CD4-positive, alpha-beta T cell treated with Interleukin-15 for 1 hour (primary cell): Measurements from ENCODE around the gene DTL.

ENCODE experiments used
- DNase-seq: peaks from one replicate; pipeline ENCODE4 v3.0.0-alpha.2; 2020

DTL gene

GRCh38 chr1:212035835-212036605, 472 bp downstream of the DTL start:
- DNase-seq: no peak

GRCh38 chr1:212037900-212038299, 2.4 kb downstream of the DTL start:
- DNase-seq: no peak

- DNase-seq: no peak
Observed at GRCh38 chr1:212039622-212040021, 4.1 kb downstream of the DTL start.

GRCh38 chr1:212040629-212041412, 5.3 kb downstream of the DTL start:
- no peak for DNase-seq

- DNase-seq: no peak
Observed at GRCh38 chr1:212042436-212042835, 6.9 kb downstream of the DTL start.

GRCh38 chr1:212044851-212045250, 9.3 kb downstream of the DTL start:
- no peak for DNase-seq

- no peak for DNase-seq
Observed at GRCh38 chr1:212045981-212046380, 10.4 kb downstream of the DTL start.

- no peak for DNase-seq
Observed at GRCh38 chr1:212053993-212054392, 18.4 kb downstream of the DTL start.

- no peak for DNase-seq
Observed at GRCh38 chr1:212055333-212055732, 19.8 kb downstream of the DTL start.

- DNase-seq: no peak
Observed at GRCh38 chr1:212060632-212061472, 25.3 kb downstream of the DTL start.

- no peak for DNase-seq
Observed at GRCh38 chr1:212062832-212063438, 27.4 kb downstream of the DTL start.

- DNase-seq: no peak
Observed at GRCh38 chr1:212067787-212068186, 32.2 kb downstream of the DTL start.

- no peak for DNase-seq
Observed at GRCh38 chr1:212070720-212071302, 35.3 kb downstream of the DTL start.

GRCh38 chr1:212072047-212072446, 36.5 kb downstream of the DTL start:
- no peak for DNase-seq

- no peak for DNase-seq
Observed at GRCh38 chr1:212073490-212073889, 37.9 kb downstream of the DTL start.

- no peak for DNase-seq
Observed at GRCh38 chr1:212074313-212074712, 38.8 kb downstream of the DTL start.

GRCh38 chr1:212074856-212075255, 39.3 kb downstream of the DTL start:
- no peak for DNase-seq

GRCh38 chr1:212077028-212077427, 41.5 kb downstream of the DTL start:
- DNase-seq: no peak

GRCh38 chr1:212078826-212079225, 43.3 kb downstream of the DTL start:
- DNase-seq: no peak

- DNase-seq: no peak
Observed at GRCh38 chr1:212082765-212083406, 47.3 kb downstream of the DTL start.

GRCh38 chr1:212089560-212090163, 54.1 kb downstream of the DTL start:
- DNase-seq: no peak
